ENCODE data around the gene ZBTB8B.

Gene ZBTB8B

DNA sequence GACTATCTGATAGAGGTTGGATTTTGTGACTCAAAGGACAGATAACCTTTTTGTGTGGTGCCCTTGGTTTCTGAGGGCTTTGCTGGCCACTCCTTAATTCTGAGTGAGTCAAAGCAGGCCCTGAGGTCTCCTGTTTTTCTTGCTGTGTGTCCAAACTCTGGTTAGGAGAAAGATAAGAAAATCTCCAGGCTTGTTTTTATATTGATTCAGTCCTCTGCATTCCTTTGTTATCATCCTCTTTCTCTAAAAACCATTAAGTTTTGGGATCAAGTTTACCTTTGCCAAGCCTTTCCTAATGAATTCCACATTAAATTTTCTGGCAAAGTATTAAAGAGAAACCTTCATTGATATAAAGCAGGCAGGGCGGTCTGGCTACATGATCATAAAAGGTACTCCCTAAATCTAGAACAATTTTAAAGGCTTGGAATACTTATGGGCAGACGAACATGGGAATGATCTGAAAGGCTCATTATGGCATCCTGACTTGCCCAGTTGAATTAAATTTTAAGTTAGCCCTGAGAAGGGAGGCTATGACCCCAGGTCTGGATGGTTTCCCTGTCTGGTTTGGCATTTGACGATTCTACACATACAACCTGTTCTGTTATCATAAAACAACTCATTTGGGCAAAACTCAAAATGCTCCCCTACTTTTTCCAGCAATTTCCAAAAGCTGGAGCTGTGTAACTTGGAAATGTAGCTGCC lies 20.8 kb downstream of the ZBTB8B start:
- DNase-seq: no peak
- H3K9me3 Mint-ChIP-seq: no peaks in the 10 kb centered on the region
- H3K36me3 Mint-ChIP-seq (ENCODE audit: low read depth): no peaks in the 10 kb centered on the region
- no peak overlapping the region for H3K27ac Mint-ChIP-seq
- peaks cover 12% of the 10 kb centered on the region for H3K27me3 Mint-ChIP-seq
- H3K4me3 Mint-ChIP-seq: no peak overlapping the region
- no peaks in the 10 kb centered on the region for H3K4me1 Mint-ChIP-seq (ENCODE audit: low read depth)

DNA sequence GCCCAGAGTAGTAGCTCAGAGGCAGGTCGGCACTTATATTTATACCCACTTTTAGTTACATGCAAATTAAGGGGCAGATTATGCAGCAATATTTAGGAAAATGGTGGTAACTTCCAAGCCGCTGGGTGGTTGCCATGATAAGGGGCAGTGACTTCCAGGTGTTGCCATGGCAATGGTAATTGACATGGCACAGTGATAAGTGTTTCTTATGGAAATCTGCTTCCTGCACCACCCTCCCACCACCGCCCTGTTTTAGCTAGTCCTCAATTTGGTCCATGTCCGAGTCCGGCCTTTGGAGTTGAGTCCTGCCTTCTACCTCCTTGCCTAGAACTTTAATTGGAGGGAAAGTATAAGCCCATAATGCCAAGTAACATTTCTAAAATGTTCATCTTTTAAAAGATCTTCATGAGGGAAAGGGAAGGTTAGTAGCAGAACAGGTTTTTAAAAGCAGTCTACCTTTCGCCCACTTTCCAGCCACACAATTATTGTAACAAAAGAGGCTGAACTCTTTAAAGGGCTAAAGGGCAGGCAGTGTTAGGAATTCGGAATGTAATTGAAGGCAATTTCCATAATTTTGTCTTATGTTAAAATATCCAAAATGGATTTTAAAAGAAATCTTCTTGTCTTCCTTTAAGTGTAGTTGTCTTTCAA lies 21.7 kb downstream of the ZBTB8B start:
- Mint-ChIP-seq H3K4me3 (no peak overlapping the region), H3K27me3 (peaks cover 9% of the 10 kb centered on the region)

DNA sequence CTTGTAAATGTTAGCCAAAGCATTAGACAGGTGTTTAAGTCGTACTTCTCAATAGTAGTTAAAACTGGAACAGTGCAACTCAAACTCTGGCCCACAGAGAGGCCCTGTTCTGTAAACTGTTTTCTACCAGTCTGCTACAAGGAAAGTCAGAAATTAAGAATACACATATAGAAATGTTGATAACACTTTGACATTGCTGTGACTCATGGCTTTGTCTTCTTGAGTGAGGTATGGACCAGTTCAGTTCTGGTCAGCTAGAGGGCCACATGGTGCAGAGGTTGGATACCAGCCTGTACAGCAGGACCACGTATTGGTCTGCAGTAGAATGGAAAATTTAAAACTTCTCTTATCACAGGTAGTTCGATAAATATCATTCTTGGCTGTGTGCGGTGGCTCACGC lies 22.3 kb downstream of the ZBTB8B start:
- Mint-ChIP-seq H3K4me1 (ENCODE audit: low read depth) (no peaks in the 10 kb centered on the region), H3K4me3 (no peak overlapping the region), H3K27ac (no peak overlapping the region), H3K9me3 (no peaks in the 10 kb centered on the region), H3K36me3 (ENCODE audit: low read depth) (no peaks in the 10 kb centered on the region), H3K27me3 (peaks cover 9% of the 10 kb centered on the region)
- DNase-seq: no peak

More for the DNA sequence above, 21.7 kb downstream of the ZBTB8B start:
- no peaks in the 10 kb centered on the region for H3K9me3 Mint-ChIP-seq
- DNase-seq: no peak
- no peaks in the 10 kb centered on the region for H3K4me1 Mint-ChIP-seq (ENCODE audit: low read depth)
- no peak overlapping the region for H3K27ac Mint-ChIP-seq
- H3K36me3 Mint-ChIP-seq (ENCODE audit: low read depth): no peaks in the 10 kb centered on the region

DNA sequence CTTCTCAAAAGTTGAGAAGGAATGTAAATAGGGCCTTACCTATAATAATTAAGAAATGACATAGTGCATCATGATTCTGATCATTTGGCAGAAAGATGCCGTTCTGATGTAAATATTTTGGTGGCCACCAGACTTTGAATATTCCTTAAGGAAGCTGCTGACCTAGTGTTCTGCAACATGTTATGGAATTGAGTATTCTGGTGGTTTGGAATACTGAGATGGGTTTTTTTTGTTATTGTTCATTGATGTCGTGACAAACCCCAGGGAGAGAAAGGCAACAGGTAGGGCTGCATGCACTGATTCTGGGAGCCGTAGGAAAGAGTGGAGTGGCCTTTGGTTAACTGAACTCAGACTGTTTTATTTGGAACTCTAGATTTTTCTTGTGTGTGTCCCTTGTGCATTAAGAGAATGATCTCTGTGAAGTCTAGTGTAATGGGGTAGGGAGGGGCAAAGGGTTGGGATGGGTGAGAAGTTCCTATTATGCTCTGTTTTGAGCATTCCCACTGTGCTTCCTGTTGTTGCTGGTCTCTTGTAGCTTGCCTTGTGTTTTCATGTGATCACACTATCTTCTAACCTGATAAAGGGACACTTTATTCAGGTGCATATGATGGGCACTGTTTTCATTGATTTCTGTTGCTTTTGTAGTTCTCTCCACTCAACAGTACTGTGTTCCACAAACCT lies 25.0 kb downstream of the ZBTB8B start:
- Mint-ChIP-seq H3K9me3 (no peaks in the 10 kb centered on the region), H3K36me3 (ENCODE audit: low read depth) (no peaks in the 10 kb centered on the region), H3K27ac (no peak overlapping the region), H3K4me3 (no peak overlapping the region), H3K27me3 (peaks cover 11% of the 10 kb centered on the region), H3K4me1 (ENCODE audit: low read depth) (no peaks in the 10 kb centered on the region)
- no peak for DNase-seq

GRCh38 chr1:32491386-32491785 lies 26.5 kb downstream of the ZBTB8B start:
- no peaks in the 10 kb centered on the region for H3K9me3 Mint-ChIP-seq
- no peak overlapping the region for H3K4me3 Mint-ChIP-seq
- DNase-seq: no peak
- no peaks in the 10 kb centered on the region for H3K36me3 Mint-ChIP-seq (ENCODE audit: low read depth)
- no peak overlapping the region for H3K27ac Mint-ChIP-seq
- H3K27me3 Mint-ChIP-seq: peaks cover 14% of the 10 kb centered on the region
- no peaks in the 10 kb centered on the region for H3K4me1 Mint-ChIP-seq (ENCODE audit: low read depth)

DNA sequence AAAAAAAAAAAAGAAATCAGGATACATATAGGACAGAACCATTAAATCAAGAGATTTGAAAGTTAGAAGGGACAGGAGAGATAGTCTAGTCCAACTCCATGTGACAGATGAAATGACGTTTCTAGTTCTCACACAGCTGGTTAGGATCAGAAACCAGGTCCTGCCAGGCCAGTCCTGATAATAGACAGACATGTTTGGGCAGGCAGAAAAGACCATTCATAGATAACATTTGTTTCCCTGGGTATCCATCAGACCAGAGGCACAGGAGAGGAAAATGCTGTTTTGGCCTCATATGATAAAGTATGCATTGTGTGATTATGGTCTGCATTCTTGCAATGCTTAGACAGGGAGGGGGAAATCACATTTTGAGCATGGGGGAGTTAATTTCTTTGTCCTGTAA lies 29.3 kb downstream of the ZBTB8B start:
- Mint-ChIP-seq H3K9me3 (no peaks in the 10 kb centered on the region), H3K4me3 (no peak overlapping the region), H3K4me1 (ENCODE audit: low read depth) (no peaks in the 10 kb centered on the region), H3K27me3 (peaks cover 21% of the 10 kb centered on the region), H3K36me3 (ENCODE audit: low read depth) (no peaks in the 10 kb centered on the region), H3K27ac (no peak overlapping the region)
- DNase-seq: no peak

DNA sequence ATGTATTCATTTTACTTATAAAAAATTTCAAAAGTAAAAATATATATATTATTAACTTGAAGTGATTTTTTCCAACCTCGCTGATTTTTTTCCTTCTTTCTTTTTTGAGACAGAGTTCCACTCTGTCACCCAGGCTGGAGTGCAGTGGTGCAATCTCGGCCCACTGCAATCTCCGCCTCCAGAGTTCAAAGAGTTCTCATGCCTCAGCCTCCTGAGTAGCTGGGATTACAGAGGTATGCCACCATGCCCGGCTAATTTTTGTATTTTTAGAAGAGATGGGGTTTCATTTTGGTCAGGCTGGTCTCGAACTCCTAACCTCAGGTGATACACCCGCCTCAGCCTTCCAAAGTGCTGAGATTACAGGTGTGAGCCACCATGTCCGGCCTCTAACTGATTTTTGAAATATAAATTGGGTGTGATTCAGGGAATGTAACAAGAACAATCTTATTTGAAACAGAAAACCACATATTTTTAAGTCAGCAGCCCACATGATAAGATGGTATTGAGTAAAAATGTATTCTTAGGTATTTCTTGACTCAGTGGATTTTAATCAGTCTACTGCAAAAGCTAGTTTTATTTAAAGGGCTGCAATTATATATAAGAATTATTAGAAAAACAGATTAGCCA lies 30.0 kb downstream of the ZBTB8B start:
- H3K27ac Mint-ChIP-seq: no peak overlapping the region
- no peaks in the 10 kb centered on the region for H3K9me3 Mint-ChIP-seq
- no peak overlapping the region for H3K4me3 Mint-ChIP-seq
- peaks cover under 1% of the 10 kb centered on the region for H3K4me1 Mint-ChIP-seq (ENCODE audit: low read depth)
- peaks cover 26% of the 10 kb centered on the region for H3K27me3 Mint-ChIP-seq
- DNase-seq: no peak
- no peaks in the 10 kb centered on the region for H3K36me3 Mint-ChIP-seq (ENCODE audit: low read depth)

DNA sequence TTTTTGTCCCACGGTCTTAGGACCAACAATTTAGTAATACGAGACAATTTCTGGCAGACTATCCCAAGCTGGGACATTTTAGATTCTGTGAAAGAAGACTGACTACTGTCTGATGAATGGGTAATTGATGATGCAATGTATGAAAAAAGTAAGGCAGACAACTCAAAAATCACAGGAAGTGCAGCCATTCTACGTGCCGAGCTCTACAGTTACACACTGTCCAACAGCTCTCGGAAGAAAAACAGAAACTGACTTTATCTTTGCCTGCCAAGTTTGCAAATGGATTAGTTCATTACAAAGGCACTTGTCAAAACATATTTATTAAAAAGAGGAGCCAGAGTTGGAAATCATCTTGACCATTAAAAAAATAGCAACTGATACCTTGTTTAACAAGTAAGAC lies 31.3 kb downstream of the ZBTB8B start:
- DNase-seq: no peak
- no peak overlapping the region for H3K4me3 Mint-ChIP-seq
- H3K9me3 Mint-ChIP-seq: no peaks in the 10 kb centered on the region
- no peaks in the 10 kb centered on the region for H3K36me3 Mint-ChIP-seq (ENCODE audit: low read depth)
- peaks cover 6% of the 10 kb centered on the region for H3K4me1 Mint-ChIP-seq (ENCODE audit: low read depth)
- no peak overlapping the region for H3K27ac Mint-ChIP-seq
- peaks cover 32% of the 10 kb centered on the region for H3K27me3 Mint-ChIP-seq

- Mint-ChIP-seq H3K4me1 (ENCODE audit: low read depth) (peaks cover 7% of the 10 kb centered on the region), H3K4me3 (no peak overlapping the region)
Measured at GRCh38 chr1:32498751-32499150, 33.9 kb downstream of the ZBTB8B start.

GRCh38 chr1:32500387-32501209 lies 35.7 kb downstream of the ZBTB8B start:
- H3K27me3 Mint-ChIP-seq: peaks cover 61% of the 10 kb centered on the region

More at GRCh38 chr1:32498751-32499150, 33.9 kb downstream of the ZBTB8B start:
- Mint-ChIP-seq H3K27me3 (peaks cover 50% of the 10 kb centered on the region), H3K9me3 (no peaks in the 10 kb centered on the region), H3K36me3 (ENCODE audit: low read depth) (no peaks in the 10 kb centered on the region), H3K27ac (no peak overlapping the region)
- no peak for DNase-seq

GRCh38 chr1:32501865-32502264 lies 37.0 kb downstream of the ZBTB8B start:
- Mint-ChIP-seq H3K27me3 (peaks cover 63% of the 10 kb centered on the region), H3K9me3 (no peaks in the 10 kb centered on the region), H3K4me1 (ENCODE audit: low read depth) (peaks cover 7% of the 10 kb centered on the region), H3K27ac (no peak overlapping the region), H3K4me3 (no peak overlapping the region), H3K36me3 (ENCODE audit: low read depth) (no peaks in the 10 kb centered on the region)
- no peak for DNase-seq

More at GRCh38 chr1:32500387-32501209, 35.7 kb downstream of the ZBTB8B start:
- no peaks in the 10 kb centered on the region for H3K36me3 Mint-ChIP-seq (ENCODE audit: low read depth)
- DNase-seq: peak; percentile 54
- H3K4me3 Mint-ChIP-seq: peak overlapping the region; percentile 76
- no peaks in the 10 kb centered on the region for H3K9me3 Mint-ChIP-seq
- peaks cover 7% of the 10 kb centered on the region for H3K4me1 Mint-ChIP-seq (ENCODE audit: low read depth)
- no peak overlapping the region for H3K27ac Mint-ChIP-seq

DNA sequence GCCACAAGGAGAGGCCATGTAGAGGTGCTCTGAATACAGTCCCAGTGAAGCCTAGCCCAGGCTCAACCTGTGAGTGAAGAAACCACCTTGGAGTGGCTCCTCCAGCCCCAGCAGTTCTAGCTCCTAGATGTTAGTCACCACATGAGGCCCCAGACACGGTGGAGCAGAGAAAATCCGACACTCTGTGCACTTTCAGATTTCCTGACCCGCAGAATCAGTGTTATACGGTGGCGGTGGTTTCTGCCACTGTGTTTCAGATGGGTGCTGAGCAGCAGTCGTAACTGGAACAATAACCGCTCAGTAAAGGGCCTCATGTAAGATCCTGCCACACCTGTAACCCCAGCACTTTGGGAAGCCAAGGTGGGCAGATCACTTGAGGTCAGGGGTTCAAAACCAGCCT lies 38.3 kb downstream of the ZBTB8B start:
- Mint-ChIP-seq H3K4me3 (no peak overlapping the region), H3K27ac (no peak overlapping the region), H3K4me1 (ENCODE audit: low read depth) (peaks cover 7% of the 10 kb centered on the region), H3K9me3 (no peaks in the 10 kb centered on the region), H3K27me3 (peaks cover 58% of the 10 kb centered on the region), H3K36me3 (ENCODE audit: low read depth) (no peaks in the 10 kb centered on the region)
- no peak for DNase-seq

GRCh38 chr1:32507021-32507420 lies 42.1 kb downstream of the ZBTB8B start:
- no peaks in the 10 kb centered on the region for H3K4me1 Mint-ChIP-seq (ENCODE audit: low read depth)
- H3K36me3 Mint-ChIP-seq (ENCODE audit: low read depth): no peaks in the 10 kb centered on the region
- DNase-seq: no peak
- peaks cover 38% of the 10 kb centered on the region for H3K27me3 Mint-ChIP-seq
- no peak overlapping the region for H3K27ac Mint-ChIP-seq
- H3K4me3 Mint-ChIP-seq: no peak overlapping the region
- no peaks in the 10 kb centered on the region for H3K9me3 Mint-ChIP-seq

DNA sequence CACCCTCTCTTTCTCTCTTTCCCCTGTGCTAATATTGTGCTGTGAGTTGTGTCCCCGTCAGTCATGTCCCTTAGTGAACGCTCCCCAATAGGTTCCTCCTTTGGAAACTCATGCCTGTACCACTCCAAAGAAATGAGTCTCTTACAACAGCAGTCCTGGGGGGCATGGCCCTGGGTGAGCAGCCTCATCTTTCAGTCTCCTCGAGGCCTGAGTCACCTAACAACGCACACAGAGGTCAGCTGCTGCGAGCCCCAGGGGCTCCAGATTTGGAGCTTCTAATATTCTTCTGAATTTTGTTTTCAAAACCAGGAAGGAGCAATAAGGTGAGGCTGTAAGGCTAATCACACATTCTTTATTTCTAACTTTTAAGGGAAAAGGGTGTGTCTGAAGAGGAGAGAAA lies 43.9 kb downstream of the ZBTB8B start:
- Mint-ChIP-seq H3K4me1 (ENCODE audit: low read depth) (no peaks in the 10 kb centered on the region), H3K27ac (no peak overlapping the region), H3K4me3 (no peak overlapping the region), H3K27me3 (peaks cover 34% of the 10 kb centered on the region), H3K9me3 (no peaks in the 10 kb centered on the region), H3K36me3 (ENCODE audit: low read depth) (no peaks in the 10 kb centered on the region)
- no peak for DNase-seq

All from activated T-cell treated with anti-CD3 and anti-CD28 coated beads, Interleukin-2, amount 50 U/mL, for 24 hours (primary cell).